Ishikawa (cell line): ENCODE results near the gene LPAR2.

Experiments used
- CEBPB ChIP-seq: IDR thresholded peaks from 2 replicates; pipeline ENCODE4 v1.6.1; 2012
- CREB1 ChIP-seq: IDR thresholded peaks from 2 replicates; pipeline ENCODE4 v1.6.1; 2012; ENCODE audit warnings: low read depth
- EGR1 ChIP-seq: IDR thresholded peaks from 2 replicates; pipeline ENCODE4 v1.6.1; 2012
- EP300 ChIP-seq: IDR thresholded peaks from 2 replicates; pipeline ENCODE4 v1.6.1; 2012; ENCODE audit warnings: borderline replicate concordance
- FOXM1 ChIP-seq: IDR thresholded peaks from 2 replicates; pipeline ENCODE4 v1.6.1; 2012; ENCODE audit warnings: low read depth, borderline replicate concordance
- NFIC ChIP-seq: IDR thresholded peaks from 2 replicates; pipeline ENCODE4 v1.6.1; 2012
- RAD21 ChIP-seq: IDR thresholded peaks from 2 replicates; pipeline ENCODE4 v1.6.1; 2012; ENCODE audit warnings: low read depth
- REST ChIP-seq: IDR thresholded peaks from 2 replicates; pipeline ENCODE4 v1.6.1; 2012; ENCODE audit warnings: low read depth, mild to moderate bottlenecking
- TAF1 ChIP-seq: IDR thresholded peaks from 2 replicates; pipeline ENCODE4 v1.6.1; 2012; ENCODE audit warnings: low read depth, mild to moderate bottlenecking
- TCF12 ChIP-seq: IDR thresholded peaks from 2 replicates; pipeline ENCODE4 v1.6.1; 2012; ENCODE audit warnings: low read depth
- TEAD4 ChIP-seq: IDR thresholded peaks from 2 replicates; pipeline ENCODE4 v1.6.1; 2012
- USF1 ChIP-seq: IDR thresholded peaks from 2 replicates; pipeline ENCODE4 v1.6.1; 2012
- YY1 ChIP-seq: IDR thresholded peaks from 2 replicates; pipeline ENCODE4 v1.6.1; 2012; ENCODE audit warnings: low read depth
- ZBTB7A ChIP-seq: IDR thresholded peaks from 2 replicates; pipeline ENCODE4 v1.6.1; 2012; ENCODE audit warnings: low read depth
- TF ChIP-seq, protein P1 (sequence below): IDR thresholded peaks from 2 replicates; pipeline ENCODE4 v1.6.1; 2012

LPAR2 gene

GRCh38 chr19:19653597-19654147, 25.7 kb upstream of the LPAR2 start:
- TF ChIP-seq YY1 (no peak), USF1 (no peak), RAD21 (no peak), REST (no peak), FOXM1 (no peak), TEAD4 (no peak)
- TF ChIP-seq, protein P1, sequence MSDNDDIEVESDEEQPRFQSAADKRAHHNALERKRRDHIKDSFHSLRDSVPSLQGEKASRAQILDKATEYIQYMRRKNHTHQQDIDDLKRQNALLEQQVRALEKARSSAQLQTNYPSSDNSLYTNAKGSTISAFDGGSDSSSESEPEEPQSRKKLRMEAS: no peak

DNA sequence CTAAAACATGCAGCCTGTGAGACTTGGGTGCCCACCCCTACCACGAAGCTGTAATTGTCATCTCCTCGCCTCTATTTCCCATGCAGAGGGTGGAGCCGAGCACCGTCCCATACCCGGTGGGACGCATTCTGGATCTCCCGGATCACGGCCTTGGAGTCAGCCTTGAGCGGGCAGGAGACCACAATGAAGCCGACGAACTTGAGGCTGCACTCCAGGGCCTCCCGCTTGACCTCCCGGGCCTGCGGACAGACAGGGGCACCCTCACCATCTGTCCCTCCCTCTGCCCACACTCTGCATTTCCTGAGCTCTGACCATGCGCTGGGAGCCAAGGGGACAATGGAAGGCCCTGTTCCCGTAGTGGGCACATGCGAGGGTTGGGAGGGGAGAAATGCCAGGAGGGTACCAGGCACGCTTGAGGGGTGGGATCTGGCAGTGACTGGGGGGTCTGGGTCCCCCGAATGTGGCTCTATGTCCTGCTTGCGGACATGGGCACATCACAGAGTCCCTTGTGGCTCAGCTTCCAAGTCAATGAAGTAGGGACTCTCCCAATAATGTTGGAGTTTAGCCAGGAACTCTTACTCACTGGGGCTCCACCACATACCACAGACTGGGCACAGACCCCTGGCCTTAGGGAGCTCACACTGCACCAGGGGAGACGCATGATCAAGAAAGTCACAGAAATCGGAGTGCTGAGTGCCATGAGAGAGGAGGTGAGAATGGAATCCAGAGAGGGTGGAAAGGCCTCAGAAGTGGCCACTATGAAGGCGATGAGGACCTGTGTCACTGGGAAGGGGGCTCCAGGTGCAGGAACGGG, 24.7 kb upstream of the LPAR2 start:
- TF ChIP-seq YY1 (no peak), EGR1 (no peak), USF1 (no peak), RAD21 (no peak), NFIC (no peak), TAF1 (no peak), CREB1 (no peak), TEAD4 (no peak), FOXM1 (no peak), EP300 (no peak), TCF12 (no peak), ZBTB7A (no peak)

DNA sequence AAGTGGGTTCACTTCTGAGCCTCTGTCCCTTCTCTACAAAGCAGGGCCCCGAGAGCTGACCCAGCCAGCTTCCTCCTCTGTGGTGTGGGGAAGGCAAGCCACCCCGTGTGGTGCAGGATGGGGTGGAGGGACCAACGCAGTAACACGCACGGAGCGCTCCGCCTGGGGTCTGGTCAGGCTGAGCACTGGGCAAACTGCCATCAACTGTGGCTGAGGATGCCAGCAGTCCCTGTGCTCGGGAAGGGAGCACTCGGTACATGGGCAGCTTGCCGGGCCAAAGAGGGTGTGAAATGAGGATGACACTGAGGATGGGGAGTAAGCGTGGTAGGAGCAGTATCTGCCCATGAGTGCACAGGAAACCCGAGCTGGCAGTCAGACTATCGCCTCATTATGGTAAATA, 23.1 kb upstream of the LPAR2 start:
- TF ChIP-seq, protein P1: no peak
- TF ChIP-seq CREB1: no peak
- TF ChIP-seq RAD21: no peak
- no peak for TF ChIP-seq REST
- no peak for TF ChIP-seq NFIC
- no peak for TF ChIP-seq CEBPB
- TF ChIP-seq USF1: no peak
- TF ChIP-seq FOXM1: no peak
- no peak for TF ChIP-seq EGR1
- no peak for TF ChIP-seq TAF1
- no peak for TF ChIP-seq ZBTB7A
- no peak for TF ChIP-seq EP300
- no peak for TF ChIP-seq TEAD4
- TF ChIP-seq TCF12: no peak
- no peak for TF ChIP-seq YY1

DNA sequence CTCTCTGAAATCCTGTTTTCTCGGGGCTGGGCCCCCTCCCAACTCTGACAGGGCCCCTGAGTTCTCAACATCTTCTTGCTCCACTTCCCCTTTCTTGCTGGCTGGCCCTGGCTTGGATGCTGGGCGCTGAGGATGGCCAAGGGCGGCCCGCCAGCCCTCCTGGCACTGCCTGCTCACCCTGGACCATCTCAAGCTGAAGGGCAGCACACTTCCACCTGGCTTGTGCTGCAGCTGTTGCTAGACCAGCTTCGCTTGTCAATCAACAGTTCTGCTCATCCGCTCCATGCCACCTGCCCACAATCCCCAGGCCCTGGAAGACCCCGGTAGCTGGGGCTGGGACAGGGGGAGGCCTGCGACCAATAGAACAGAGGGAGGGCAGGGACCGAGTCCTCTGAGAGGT, 22.3 kb upstream of the LPAR2 start:
- TF ChIP-seq RAD21 (no peak), EP300 (no peak), CREB1 (no peak)
- TF ChIP-seq, protein P1: no peak

DNA sequence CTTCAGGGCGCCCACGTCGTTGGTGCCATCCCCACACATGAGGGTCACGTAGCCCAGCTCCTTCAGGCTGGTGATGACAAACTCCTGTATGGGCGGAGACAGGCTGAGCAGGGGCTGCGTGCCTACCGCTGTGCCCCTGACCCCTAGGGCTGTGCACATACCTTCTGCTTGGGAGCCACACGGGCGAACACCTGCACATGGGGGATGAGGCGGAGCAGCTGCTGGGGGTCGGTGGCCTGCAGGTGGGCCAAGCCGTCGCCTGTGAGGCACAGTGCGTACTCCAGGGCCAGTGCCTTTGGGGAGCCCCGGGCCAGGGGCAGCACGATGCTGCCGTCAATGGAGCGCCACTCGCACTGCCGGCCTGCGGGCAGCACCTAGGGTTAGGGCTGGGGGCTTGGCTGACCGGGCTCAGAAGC, 21.6 kb upstream of the LPAR2 start:
- TF ChIP-seq REST (no peak), FOXM1 (no peak), EP300 (no peak), YY1 (no peak), RAD21 (no peak), TAF1 (no peak), EGR1 (no peak), TCF12 (no peak), CREB1 (no peak), ZBTB7A (no peak)
- TF ChIP-seq, protein P1: no peak
